Measurements from ENCODE around the gene FBXL19.

Gene FBXL19

GRCh38 chr16:30903002-30903401, 20.4 kb upstream of the FBXL19 start:
- CTCF ChIA-PET = interaction anchor here (0.6 to 3.8 kb wide), 13 partner anchors 10 to 188 kb away, joined by 3 to 66 read pairs (median 7); no protein-coding TSS in a partner anchor
- H3K4me1 ChIP-seq (ENCODE audit: control insufficient read depth, insufficient read depth, low read length) = no peaks in the 10 kb centered on the region
- no peaks in the 10 kb centered on the region for H3K36me3 ChIP-seq (ENCODE audit: control insufficient read depth in 2 of 2, insufficient read depth in 1 of 2, low read length in 2 of 2)
- no peaks in the 10 kb centered on the region for H3K9me3 ChIP-seq (ENCODE audit: control insufficient read depth, insufficient read depth, low read depth, low read length)
- POLR2A ChIA-PET = interaction anchor here (0.7 to 3.6 kb wide), 4 partner anchors 28 to 138 kb away, joined by 3 to 35 read pairs (median 5); no protein-coding TSS in a partner anchor
- TF ChIP-seq ZNF121 (tag by site-specific recombination; IDR thresholded peaks at IDR 0.05) (no peak), ZNF335 (tag by site-specific recombination; conservative IDR thresholded peaks at IDR 0.05) (0 out of 2 replicates have a peak, but pooled peaks have one; percentile 26), ZNF768 (tag by site-specific recombination; IDR thresholded peaks at IDR 0.05) (no peak), ZNF518A (tag by site-specific recombination; conservative IDR thresholded peaks at IDR 0.05; ENCODE audit: low read depth) (no peak), REPIN1 (tag by site-specific recombination; IDR thresholded peaks at IDR 0.05; ENCODE audit: low read depth) (no peak), SP3 (tag by site-specific recombination; IDR thresholded peaks at IDR 0.05) (0 out of 2 replicates have a peak, but pooled peaks have one; percentile 0), ZNF629 (tag by site-specific recombination; IDR thresholded peaks at IDR 0.05) (no peak), ZNF155 (tag by site-specific recombination; IDR thresholded peaks at IDR 0.05) (no peak), ZNF558 (tag by site-specific recombination; IDR thresholded peaks at IDR 0.05) (no peak), ZBTB11 (tag by site-specific recombination; conservative IDR thresholded peaks at IDR 0.05; ENCODE audit: low read depth) (peak; percentile 54; the same call in 1 of the 2 replicates), BCL11B (tag by site-specific recombination; IDR thresholded peaks at IDR 0.05; ENCODE audit: low read depth) (no peak), ZNF423 (tag by site-specific recombination; IDR thresholded peaks at IDR 0.05) (no peak), KLF9 (tag by site-specific recombination; IDR thresholded peaks at IDR 0.05; ENCODE audit: low read depth) (peak; percentile 17; the same call in 1 of the 2 replicates), ZNF548 (tag by site-specific recombination; IDR thresholded peaks at IDR 0.05) (no peak), CTCF (tag by site-specific recombination; IDR thresholded peaks at IDR 0.05) (no peak), ZNF707 (tag by site-specific recombination; IDR thresholded peaks at IDR 0.05) (no peak), ZNF169 (tag by site-specific recombination; IDR thresholded peaks at IDR 0.05) (no peak), OSR2 (tag by site-specific recombination; IDR thresholded peaks at IDR 0.05) (no peak), ZSCAN18 (tag by site-specific recombination; IDR thresholded peaks at IDR 0.05) (no peak)
- no peak overlapping the region for H3K4me3 ChIP-seq (ENCODE audit: low read depth, low read length)
- no peak overlapping the region for H3K27ac ChIP-seq (ENCODE audit: extremely low read depth, low read depth, low read length)
